HG03066 (cell line): Measurements from ENCODE around the gene PLA2G4E.

ENCODE experiments used
- ATAC-seq: cut with Tn5 transposase; IDR thresholded peaks from one replicate; pipeline ENCODE4 v1.9.1; 2021; ENCODE audit warnings: low read depth; ENCODE audit not compliant: unreplicated experiment

PLA2G4E gene

DNA sequence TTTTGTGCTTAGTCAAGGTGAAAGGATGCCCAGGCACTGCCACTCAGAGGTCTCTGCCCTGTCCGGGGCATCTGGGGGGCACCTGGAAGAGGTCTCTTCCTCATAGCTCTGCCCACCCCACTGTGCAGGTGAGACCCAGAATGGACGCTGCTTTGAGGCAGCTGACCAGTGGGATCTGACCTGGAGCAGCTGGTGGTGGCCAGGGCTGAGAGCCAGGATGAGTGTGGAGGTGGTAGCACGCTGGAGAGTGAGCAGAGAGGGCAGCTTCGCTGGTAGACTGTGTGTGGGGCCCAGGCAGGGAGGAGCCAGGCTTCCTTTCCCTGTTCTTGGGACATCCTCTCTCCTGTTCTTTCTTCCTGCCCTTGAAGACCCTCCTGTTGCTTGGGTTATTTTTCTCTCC lies 32.2 kb upstream of the PLA2G4E start:
- no peak for ATAC-seq

DNA sequence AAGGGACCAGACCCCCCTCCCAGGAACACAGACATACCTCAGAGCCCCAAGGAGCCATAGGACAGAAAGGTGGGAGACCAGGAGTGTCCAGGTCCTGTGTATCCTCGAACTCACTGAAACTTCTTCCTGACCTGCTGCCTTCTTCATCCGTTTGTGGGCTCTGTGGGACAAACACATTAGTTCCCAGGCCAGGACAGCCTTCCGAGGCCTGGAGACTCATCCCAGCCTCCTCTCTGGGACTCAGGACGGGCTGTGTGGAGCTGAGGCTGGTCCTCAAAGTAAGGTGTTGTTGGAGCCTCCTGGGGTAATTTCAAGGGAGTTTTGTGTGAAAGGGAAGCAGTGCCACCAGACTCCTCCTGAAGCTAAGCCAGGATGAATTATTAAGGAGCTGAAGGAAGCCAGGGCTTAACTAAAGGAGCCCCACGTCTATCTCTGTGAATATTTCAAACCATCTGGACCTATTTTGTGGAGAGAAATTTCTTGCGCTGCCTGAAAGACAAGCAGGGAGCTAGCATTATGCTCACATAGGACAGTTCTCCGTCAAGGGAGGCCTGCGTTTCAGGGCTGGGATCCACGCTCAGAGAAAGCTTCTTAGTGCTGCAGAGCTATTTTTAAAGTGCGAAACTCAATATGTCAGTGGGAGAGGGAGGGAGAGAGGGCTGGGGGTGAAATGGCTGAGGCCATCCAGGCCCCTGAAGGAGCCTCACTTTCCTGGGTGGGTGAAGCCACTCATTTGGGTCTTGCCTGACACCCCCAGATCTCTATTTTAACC lies 29.8 kb upstream of the PLA2G4E start:
- no peak for ATAC-seq

DNA sequence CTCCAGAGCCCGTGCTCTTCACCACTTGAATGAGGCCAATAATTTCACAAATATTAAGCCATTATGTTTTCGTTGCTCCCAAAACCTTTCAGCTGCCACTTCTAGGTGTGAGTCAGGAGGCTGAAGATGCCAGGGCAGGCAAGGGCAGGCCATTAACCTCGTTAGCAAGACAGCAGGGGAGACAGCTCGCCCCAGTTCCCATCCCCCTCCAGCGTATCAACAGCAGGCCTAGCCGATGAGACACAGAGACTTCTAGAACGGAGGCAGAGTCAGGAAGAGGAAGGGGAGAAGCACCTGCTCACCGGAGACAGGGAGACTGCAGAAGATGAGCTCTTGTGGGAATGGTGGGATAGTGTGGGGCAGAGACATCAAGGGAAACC lies 28.0 kb upstream of the PLA2G4E start:
- no peak for ATAC-seq

DNA sequence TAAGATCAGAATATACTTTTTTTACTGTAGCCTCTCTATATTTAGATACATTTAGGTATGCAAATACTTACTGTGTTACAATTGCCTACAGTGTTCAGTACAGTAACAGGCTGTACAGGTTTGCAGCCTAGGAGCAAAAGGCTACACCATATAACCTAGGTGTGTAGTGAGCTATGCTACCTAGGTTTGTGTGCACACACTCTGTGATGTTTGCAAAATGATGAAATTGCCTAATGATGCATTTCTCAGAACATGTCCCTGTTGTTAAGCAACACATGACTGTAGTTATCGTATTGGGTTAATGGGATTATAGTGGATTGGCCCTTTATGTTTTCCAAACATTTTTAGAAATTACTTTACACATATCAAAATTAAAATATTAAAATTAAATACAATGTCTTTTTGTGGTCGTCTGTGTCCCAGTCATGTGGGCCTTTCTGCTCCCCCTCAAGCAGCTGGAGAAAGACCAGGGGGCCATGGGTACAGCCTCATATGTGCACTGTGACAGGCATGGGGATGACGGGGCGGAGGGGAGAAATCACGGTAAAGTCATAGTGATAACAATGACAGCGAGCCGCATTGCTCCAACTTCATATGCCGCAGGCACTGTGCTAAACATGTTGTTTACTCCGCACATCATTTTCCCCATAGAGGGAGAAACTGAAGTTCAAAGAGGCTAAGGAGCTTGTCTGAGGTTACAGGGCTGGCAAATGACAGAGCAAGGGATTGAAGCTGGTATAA lies 27.4 kb upstream of the PLA2G4E start:
- ATAC-seq = no peak

DNA sequence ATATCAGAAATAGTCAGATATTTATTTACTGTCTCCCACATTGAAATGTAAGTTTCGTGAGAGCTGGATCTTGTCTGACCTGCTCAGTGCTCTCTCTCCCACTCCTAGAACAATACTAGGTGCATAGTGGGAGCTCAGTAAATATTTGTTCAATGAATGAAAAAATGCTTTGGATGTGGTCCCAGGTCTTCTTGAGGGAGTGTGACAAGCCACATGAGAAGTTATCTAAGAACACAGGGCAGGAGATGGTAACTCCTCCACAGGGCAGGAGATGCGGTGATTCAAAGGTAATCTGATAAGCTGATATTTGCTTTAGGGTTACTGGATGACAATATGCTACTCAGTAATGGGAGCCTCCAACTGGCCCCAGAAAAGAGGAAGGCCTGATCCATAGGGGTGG lies 25.8 kb upstream of the PLA2G4E start:
- no peak for ATAC-seq

DNA sequence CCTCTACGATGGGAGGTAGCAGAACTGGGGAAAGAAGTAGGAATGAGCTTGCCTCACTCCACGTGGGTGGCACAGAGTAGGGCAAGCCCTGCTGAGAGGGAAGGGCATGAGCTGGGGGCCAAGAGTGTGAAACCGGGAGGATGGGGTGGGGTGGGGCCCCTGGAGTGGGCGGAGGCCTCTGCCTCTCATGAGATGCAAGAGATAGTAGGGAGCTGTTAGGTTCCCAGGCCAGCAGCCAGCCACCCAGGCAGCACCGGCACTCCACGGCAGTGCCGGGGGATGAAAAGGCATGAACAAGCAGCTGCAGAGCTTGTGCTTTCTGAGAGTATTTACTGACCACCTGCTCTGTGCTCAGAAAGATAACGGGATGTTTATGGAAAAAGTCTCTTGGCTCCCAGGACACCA lies 24.4 kb upstream of the PLA2G4E start:
- ATAC-seq = no peak

DNA sequence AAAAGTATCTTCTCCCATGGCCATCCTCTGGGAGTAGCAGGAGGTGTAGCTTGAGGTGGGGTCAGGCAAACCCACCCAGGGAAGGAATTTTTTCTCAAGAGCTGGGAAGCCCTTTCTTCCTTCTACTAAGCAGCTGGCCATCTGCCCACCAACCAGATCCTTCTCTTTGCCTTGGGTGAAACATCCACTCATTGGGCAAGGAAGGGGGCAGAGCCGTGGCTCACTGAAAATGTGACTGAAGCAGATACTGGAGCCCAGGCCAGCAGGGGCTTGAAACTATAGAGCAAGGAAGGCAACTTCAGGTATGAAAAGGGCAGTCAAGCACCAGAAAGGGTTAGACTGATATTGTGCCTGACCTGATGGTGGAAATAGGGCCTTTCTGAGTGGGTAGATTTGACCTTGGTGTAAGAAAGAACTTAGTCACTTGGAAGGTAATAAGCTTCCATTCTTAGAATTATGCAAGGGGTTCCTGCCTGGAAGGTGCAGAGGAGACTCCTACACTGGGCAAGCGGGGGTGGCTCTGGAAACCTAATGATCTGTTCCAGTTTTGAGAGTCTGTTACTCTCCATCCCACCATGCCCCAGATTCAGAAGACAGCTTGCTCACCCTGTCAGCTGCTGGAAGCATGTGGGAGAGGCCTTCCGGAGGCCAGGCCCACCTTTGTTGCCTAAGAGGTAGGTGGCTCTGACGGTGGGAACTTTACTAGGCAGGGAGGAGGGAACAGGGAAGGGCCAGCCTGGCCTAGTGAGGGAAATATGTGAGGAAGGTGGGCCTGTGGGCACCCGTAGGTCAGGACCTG lies 22.0 kb upstream of the PLA2G4E start:
- ATAC-seq = no peak

DNA sequence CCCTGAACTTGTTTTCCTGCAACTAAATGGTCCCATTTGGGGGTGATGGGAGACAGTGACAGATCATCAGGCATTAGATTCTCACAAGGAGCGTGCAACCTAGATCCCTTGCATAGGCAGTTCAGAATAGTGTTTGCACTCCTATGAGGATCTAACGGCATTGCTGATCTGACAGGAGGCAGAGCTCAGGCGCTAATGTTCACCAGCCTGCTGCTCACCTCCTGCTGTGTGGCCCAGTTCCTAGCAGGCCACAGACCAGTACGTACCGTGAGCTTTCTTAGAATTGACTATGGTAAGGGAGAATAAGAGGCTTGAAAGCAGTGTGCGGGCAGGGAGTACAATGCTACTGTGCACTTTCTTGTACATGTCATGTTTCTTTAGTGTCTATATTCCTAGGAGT lies 17.6 kb upstream of the PLA2G4E start:
- no peak for ATAC-seq

DNA sequence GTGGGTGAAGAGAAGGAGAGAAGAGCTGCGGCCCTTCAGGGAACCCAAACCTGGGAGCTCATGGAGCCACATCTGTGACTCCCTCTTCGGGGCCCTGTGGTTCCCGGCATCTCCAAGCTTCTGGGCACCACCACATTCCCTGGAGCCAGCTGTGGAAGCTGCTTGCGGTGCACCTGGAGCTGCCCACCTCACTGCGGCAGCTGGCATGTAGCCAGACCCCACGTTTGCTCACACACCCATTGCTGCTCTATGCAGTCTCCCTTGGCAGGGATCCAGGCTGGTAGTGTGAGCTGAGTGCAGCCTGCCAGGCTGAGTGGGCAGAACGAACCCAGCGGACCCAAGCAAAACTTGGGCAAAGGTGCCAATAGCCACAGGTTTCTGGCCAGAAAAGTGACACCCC lies 16.8 kb upstream of the PLA2G4E start:
- ATAC-seq = no peak

DNA sequence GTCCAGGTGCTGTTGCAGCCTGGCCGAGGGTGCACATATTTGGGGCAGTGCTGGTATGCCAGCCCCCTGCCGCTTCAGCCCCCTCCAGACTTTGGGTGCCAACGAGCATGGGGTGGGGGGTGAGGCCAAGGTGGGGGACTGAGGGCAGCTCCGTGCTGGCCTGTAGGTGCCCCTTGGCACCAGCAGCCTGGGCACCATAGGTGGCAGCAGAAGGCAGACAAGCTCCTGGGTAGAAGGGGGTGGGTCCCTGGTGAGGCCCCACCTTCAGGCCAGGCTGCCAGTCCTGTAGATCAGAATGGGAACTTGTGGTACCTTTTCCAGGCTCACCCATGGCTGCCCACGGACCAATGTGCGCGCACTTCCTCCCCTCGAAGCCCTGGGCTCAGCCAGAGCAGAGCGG lies 16.1 kb upstream of the PLA2G4E start:
- ATAC-seq = no peak

DNA sequence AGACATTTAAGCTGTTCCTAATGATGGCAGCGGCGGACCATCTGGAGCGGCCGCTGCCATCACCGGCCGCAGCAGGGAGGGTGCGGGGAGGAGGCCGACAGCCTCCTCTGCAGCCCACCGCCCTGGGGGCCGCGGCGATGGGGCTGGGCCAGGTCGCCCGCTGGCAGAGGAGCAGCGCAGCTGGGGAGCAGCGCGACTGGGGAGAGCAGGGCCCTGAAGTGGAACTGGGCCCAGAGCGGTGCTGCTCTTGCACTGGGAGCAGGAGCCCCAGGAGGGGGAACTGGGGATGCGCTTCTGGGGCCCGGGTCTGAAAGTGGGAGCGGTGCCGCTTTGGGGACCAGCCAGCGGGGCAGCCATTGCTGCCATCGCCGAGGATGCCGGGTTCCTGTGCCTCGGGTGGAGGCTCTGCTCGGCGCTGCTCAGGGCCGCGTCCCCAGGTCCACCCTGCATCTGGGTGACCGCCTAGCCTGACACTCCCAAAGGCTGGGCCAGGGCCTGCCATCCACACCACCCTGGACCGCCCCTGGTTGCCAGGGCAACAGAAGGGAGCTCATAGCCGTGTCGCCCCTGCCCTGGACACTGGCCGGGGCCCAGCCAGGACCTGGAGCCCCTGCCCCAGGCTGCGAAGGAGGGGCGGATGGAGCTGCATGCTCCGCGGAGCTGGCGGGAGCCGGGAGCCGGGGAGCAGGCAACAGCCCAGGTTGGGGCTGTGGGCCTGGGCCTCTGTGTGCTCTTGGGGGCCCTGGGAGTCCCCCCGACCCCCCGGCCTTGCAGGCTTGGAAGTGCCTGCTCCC lies 15.5 kb upstream of the PLA2G4E start:
- no peak for ATAC-seq

DNA sequence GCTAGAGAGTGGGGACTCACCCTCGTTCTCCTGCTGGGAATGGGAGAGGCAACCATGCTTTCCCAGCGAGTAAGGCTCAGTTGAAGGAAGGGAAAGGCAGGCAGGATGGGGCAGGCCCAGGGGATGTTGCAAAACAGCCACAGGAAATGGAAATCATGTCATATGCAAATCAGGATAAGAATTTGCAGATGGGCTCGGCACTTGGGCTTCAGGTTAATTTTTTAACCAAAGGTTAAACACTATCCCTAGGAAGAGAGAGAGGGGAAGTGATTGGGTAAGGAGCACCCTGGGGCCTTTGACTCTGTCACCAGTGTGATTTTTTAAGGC lies 14.6 kb upstream of the PLA2G4E start:
- ATAC-seq = no peak

DNA sequence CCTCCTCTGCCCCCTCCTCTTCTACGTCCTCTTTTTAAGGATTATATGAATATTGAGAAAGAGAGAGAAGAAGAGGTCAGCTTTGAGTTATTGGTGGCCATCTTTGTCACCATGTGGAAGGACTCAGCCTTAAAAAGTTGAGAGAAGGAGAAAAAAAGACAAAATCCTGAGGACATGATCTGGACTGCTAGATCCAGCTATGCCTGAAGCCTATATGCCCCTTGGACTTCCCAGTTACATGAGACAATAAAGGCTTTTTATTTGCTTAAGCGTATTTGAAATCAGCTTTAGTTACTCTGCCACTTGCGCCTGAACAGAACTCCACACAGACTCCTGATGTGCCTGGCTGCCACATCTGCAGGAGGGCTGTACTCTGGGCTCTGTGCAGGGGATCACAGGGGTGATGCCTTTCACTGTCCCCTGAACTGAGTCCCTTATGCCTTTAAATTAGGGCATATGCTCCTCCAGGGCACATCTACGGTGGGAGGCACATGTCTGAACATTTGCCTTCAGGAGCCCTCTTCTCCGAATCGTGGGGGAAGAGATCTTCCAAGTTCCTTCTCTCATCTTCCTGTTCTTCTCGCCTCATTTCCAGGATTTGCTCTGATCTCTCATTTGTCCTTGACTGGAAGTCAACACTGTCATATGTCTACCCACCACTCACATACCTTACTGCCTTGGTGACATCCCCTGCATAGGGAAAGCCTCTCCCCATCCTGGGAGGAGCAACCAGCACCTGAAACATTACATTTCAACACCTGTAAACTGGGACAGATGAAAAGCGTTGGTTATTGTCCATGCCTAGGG lies 14.0 kb upstream of the PLA2G4E start:
- no peak for ATAC-seq

DNA sequence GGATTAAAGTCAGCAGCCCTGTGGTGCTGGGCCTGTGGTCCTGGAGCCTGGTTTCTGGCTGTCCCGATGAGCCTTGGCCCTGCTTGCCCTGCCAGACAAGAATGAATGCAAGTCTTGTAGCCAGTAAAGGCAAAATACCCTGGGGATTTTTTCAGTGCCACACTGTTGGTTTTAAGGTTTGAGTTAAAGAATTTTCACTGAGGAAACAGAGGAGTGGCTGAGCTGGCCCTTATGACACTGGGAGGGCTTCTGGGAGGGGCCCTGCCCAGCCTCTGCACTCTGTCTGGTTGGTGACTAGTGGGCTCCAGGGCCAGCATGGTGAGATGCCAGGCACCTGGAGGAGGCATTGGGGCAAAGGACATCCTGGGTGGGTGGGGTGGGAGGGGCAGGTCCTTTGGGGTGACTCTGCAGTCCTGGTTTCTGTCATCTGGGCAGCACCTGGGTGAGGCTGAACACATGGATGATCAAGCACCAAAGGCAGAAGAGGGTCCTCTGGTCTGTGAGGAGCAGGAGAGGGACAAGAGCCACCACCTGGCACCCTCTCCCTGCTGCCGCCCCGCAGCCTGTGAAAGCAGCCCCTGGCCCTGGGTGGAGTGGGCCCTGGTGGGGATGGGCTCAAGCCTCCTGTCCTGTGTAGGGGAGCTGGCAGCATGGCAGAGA lies 12.5 kb upstream of the PLA2G4E start:
- ATAC-seq = no peak

DNA sequence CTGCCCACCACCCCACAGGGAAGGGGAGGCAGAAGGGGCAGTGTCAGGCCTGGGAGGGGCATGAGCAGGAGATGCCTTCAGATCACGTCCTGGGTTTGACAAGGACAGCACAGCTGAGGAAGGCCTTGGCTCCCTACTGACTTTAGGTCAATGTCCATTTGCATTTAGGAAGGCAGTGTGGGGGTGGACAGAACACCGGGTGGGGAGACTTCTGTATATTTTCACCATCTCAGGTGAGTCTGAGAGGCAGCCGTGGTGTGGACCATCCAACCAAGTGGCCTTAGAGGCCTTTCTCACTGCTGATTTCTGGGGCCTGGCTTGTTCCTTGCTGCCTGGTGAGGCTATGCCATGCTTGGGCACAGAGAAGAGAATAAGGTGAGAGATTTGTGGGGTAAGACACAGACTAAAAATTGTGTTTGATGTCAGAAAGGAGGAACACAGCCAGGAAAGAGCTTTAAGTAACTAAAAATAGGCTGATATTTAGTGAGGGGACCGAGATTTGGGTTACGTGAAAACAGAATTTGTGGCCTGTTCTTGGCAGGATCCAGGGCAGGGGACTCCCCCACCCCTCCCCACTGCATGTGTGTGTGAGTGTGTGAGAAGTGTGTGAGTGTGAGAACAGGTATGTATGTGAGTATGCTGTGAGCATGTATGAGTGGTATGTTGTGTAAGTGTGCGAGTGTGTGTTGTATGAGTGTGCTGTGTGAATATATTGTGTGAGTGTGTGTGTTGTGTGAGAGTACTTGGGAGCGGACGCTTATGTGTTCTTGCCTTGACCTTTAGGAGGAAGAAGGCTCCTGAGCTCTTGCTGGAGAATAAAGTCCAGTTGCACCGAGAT lies 11.8 kb upstream of the PLA2G4E start:
- ATAC-seq = no peak

DNA sequence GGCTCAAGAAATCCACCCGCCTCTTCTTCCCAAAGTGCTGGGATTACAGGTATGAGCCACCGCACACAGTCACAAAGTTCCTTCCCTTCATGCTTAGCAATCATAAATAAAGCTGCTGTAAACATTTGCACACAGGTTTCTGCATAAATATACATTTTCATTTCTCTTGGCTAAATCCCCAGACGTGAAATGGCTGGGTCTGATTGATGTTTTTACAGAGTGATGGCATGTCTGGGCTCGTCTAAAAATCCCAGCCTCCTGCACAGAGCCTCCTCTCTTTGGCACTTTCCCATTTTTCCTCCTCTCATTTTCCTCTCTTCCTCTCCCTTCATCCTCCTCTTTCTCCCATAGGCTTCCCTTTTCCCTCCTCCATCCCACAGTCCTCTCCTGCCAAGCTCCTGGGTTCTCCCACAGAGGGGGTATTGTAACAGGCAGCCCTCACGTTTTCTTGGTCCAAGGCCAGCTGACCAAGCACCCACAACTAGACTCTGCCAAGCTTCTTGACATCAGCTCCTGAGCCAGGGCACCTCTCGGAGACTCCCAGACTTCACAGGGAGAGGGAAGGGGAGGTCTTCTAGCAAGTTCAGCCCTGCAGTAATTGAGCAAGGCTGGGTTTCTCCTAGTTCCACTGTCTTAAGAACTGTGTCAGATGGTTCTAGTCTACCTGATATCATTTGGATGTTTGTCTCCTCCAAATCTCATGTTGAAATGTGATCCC lies 10.5 kb upstream of the PLA2G4E start:
- ATAC-seq = no peak

DNA sequence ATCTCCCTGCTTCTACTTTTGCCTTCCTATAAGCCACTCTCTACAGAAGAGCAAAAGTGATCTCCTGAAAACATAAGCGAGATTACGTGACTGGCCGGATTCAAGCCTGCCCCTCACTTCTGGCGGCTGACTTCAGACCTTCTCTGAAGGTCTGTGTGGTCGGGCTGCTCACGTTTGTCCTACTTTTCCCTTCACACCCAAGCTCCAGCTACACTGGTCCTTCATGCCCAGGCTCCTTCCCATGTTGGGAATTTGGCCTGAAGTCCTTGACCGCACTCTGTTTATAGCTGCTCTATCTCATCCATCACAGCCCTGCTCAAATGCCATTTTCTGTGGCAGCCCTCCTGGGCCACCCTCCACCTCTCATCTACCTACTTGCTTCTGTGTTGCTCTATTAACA lies 6.7 kb upstream of the PLA2G4E start:
- ATAC-seq = no peak

DNA sequence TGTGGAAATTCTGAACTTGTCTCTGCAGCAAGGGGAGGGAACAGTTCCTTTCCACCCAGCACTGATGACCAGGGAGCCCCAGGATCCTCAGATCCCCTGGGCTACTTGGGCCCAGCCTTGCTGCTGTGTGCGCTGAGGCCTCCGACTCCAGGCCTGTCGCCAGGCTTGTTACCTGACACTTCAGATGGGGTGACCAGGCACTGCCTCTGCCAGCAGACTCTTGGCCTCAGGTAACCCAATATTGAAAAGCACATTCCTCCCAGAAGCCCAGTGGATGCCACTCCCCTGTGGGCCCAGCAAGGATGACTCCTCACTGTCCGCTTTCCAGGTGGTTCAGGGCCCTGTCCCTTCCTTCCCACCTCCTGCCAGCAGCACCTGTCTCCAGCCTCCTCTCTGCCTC lies 3.5 kb upstream of the PLA2G4E start:
- no peak for ATAC-seq
